Left ventricle myocardium inferior (tissue), 1 donor: Measurements from ENCODE around the gene COG7. TPM values are rescaled to one million over a fixed set of nuclear protein-coding genes. Genes with fewer than 3 reads are reported as not detected.

Experiments
- DNase-seq: peaks from one replicate; pipeline ENCODE4 v3.0.0-alpha.2; 2020
- H3K27ac ChIP-seq: fragments of 200-600 bp; replicated peaks from 2 replicates; pipeline ENCODE4 v1.8.0; 2021
- H3K27me3 ChIP-seq: fragments of 200-600 bp; 2 replicates; pipeline ENCODE4 v1.8.0; 2021; ENCODE audit warnings: low read depth
- H3K36me3 ChIP-seq: fragments of 200-600 bp; 2 replicates; pipeline ENCODE4 v1.8.0; 2021
- H3K4me1 ChIP-seq: fragments of 200-600 bp; 2 replicates; pipeline ENCODE4 v1.8.0; 2021
- H3K4me3 ChIP-seq: fragments of 200-600 bp; 2 replicates; pipeline ENCODE4 v1.8.0; 2021; ENCODE audit warnings: mild to moderate bottlenecking, moderate library complexity
- H3K9me3 ChIP-seq: fragments of 200-600 bp; replicated peaks from 2 replicates; pipeline ENCODE4 v1.8.0; 2021
- CTCF ChIP-seq: fragments of 200-600 bp; IDR thresholded peaks from 2 replicates; pipeline ENCODE4 v1.8.0; 2021; ENCODE audit warnings: antibody characterized with exemption, mild to moderate bottlenecking, borderline replicate concordance
- intact Hi-C: fragments of 100-400 bp; cut with micrococcal nuclease; formaldehyde crosslinking; loops from one replicate; pipeline ENCODE4 v1.11.0; 2022
- total RNA-seq: library from RNA; stranded (reverse); fragmentation: NEBNext Ultra II Directional; extraction: Animal tissue kit (Norgen Biotek cat#: 25700); gene quantifications from one replicate; pipeline ENCODE4 v1.2.1, GENCODE V29; 2021
- donor health status: DM: no; HTN: yes; CAD: no; lungs with severe emphysema.

Gene COG7
- total RNA-seq, 1 donor from 2014 or later, result 11.7 TPM

- Histone ChIP-seq H3K27ac (no peak overlapping the region), H3K4me1 (peaks cover 79% of the 10 kb centered on the region), H3K4me3 (no peak overlapping the region), H3K9me3 (no peaks in the 10 kb centered on the region), H3K27me3 (no peaks in the 10 kb centered on the region), H3K36me3 (peaks cover 9% of the 10 kb centered on the region)
- TF ChIP-seq CTCF, result no peak
- intact Hi-C loops, result no loop called here
- no peak for DNase-seq
Observed at GRCh38 chr16:23499801-23500200, 46.8 kb upstream of the COG7 start.

GRCh38 chr16:23498863-23499262, 45.9 kb upstream of the COG7 start:
- intact Hi-C loops, result no loop called here
- Histone ChIP-seq H3K9me3 (no peaks in the 10 kb centered on the region), H3K27me3 (no peaks in the 10 kb centered on the region), H3K27ac (peak overlapping the region; percentile 64), H3K4me3 (no peak overlapping the region), H3K36me3 (peaks cover 19% of the 10 kb centered on the region), H3K4me1 (peaks cover 70% of the 10 kb centered on the region)
- TF ChIP-seq CTCF, result no peak
- DNase-seq, result no peak

GRCh38 chr16:23497543-23497868, 44.5 kb upstream of the COG7 start:
- H3K27ac ChIP-seq, result peak overlapping the region; percentile 55
- no peak overlapping the region for H3K4me3 ChIP-seq
- H3K36me3 ChIP-seq, result peaks cover 32% of the 10 kb centered on the region
- no peaks in the 10 kb centered on the region for H3K9me3 ChIP-seq
- DNase-seq, result no peak
- no peak for TF ChIP-seq CTCF
- intact Hi-C loops, result no loop called here
- peaks cover 70% of the 10 kb centered on the region for H3K4me1 ChIP-seq
- H3K27me3 ChIP-seq, result no peaks in the 10 kb centered on the region

- Histone ChIP-seq H3K36me3 (peaks cover 37% of the 10 kb centered on the region), H3K27ac (peak overlapping the region; percentile 55), H3K4me1 (peaks cover 70% of the 10 kb centered on the region), H3K4me3 (no peak overlapping the region), H3K9me3 (no peaks in the 10 kb centered on the region), H3K27me3 (no peaks in the 10 kb centered on the region)
- no peak for TF ChIP-seq CTCF
- no peak for DNase-seq
- intact Hi-C loops, result no loop called here
Observed at GRCh38 chr16:23496821-23497542, 44.0 kb upstream of the COG7 start.

- intact Hi-C loops, result no loop called here
- Histone ChIP-seq H3K4me1 (peaks cover 66% of the 10 kb centered on the region), H3K4me3 (no peak overlapping the region), H3K27ac (no peak overlapping the region), H3K9me3 (no peaks in the 10 kb centered on the region), H3K36me3 (peaks cover 51% of the 10 kb centered on the region), H3K27me3 (no peaks in the 10 kb centered on the region)
- no peak for DNase-seq
- no peak for TF ChIP-seq CTCF
Observed at GRCh38 chr16:23495671-23496070, 42.7 kb upstream of the COG7 start.

GRCh38 chr16:23494188-23494587, 41.2 kb upstream of the COG7 start:
- peaks cover 65% of the 10 kb centered on the region for H3K36me3 ChIP-seq
- no peak overlapping the region for H3K4me3 ChIP-seq
- no peaks in the 10 kb centered on the region for H3K27me3 ChIP-seq
- H3K9me3 ChIP-seq, result no peaks in the 10 kb centered on the region
- intact Hi-C loops, result no loop called here
- DNase-seq, result no peak
- no peak for TF ChIP-seq CTCF
- peak overlapping the region; percentile 2 for H3K27ac ChIP-seq
- H3K4me1 ChIP-seq, result peaks cover 52% of the 10 kb centered on the region
